ENCODE data around the gene TANC2. TPM values are rescaled to one million over a fixed set of nuclear protein-coding genes. Genes with fewer than 3 reads are reported as not detected.

Gene TANC2
- polyA plus RNA-seq, 1 donor, result 35.8 TPM

DNA sequence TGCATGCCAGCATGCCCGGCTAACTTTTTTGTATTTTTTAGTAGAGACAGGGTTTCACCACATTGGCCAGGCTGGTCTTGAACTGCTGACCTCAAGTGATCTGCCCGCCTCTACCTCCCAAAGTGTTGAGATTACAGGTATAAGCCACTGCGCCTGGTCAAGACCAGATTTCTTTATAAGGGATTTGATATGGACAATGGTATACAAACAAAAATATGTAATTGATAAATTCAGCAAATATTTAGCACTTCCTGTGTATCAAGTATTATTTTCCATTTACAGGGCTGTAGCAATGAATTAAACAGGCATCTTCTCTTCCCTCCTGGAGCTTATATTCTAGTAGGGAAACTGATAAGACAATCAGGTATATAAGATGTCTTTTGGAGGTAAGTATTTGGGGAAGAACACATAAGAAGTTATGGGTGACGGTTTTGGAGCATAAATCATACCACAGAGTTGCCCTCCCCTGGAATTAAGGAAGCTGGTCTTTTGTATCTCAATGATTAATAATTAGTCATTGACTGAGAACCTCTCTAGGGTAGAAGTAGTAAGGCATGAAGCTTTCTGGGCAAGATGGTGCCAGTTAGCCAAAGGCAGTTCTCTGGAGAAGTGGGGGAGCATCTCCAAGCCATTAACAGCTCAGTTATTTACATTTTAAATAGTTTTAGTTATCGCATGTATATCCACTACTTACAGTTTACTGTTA, 35.8 kb downstream of the TANC2 start:
- DNase-seq (ENCODE audit: low read depth), result no peak

DNA sequence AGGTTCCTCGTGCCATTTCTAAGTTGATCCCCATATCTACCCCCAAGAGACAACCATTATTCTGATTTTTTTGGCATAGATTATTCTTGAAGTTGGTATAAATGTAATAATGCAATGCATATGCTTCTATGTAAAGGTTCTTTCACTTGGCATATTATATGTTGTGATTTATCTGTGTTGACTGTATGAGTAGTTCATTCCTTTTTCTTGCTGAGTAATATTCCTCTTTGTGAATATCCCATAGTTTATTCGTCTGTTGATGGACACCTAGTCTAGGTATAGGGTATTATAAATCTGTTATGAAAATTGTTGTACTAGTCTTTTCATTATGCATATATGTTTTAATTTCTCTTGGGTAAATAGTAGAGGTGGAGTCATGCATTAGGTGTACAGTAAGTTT, 36.6 kb downstream of the TANC2 start:
- no peak for DNase-seq (ENCODE audit: low read depth)

DNA sequence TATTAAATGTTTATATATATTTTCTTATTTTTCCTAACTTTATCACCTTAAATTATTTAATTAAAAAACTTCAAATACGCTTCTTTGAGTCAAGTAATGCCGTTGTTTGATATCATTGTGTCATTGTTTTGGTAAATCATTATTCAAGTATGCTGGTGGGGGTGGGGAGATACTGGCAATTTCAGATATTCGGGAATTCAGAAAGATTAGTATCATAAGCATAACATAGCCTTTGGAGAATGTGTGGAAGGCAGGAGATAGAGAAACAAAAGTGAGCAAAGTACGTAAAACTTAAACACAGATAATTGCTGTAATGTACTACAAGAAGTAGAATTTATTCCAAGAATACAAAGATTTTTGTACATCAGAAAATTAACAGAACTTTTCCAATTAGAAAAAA, 49.8 kb downstream of the TANC2 start:
- no peak for DNase-seq (ENCODE audit: low read depth)

Other genes with a start within 250 kb of the TANC2 start
- 0.77 TPM for gene MARCHF10, start 157.9 kb upstream of the TANC2 start, polyA plus RNA-seq (ENCODE audit: insufficient read length)